ENCODE results near the gene MRPL11. TPM values are rescaled to one million over a fixed set of nuclear protein-coding genes. Genes with fewer than 3 reads are reported as not detected.
"Not testable (repeated sequence)": the region's sequence is repeated elsewhere in the genome, so short reads cannot be mapped to it uniquely, and the experiment has no call there.

MRPL11 gene
- total RNA-seq, 1 donor from 2014 or later = 62.6 TPM

DNA sequence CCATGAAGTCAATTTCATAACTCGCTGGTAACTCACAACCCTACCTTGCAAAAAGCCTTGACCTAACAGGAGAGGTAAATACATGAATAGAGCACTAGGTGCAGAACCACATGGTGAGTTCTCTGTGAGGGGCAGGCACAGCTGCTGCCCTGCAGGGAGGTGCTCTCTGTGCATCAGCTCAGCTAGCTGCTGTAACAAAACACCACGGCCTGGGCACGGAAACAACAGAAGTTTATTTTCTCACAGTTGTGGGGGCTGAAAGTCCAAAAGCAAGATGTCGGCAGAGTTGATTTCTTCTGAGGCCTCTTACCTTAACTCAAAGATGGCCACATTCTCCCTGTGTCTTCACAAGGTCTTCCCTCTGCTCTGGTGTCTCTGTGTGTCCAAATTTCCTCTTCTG is 13.0 kb upstream of the MRPL11 start:
- TF ChIP-seq, protein P1, sequence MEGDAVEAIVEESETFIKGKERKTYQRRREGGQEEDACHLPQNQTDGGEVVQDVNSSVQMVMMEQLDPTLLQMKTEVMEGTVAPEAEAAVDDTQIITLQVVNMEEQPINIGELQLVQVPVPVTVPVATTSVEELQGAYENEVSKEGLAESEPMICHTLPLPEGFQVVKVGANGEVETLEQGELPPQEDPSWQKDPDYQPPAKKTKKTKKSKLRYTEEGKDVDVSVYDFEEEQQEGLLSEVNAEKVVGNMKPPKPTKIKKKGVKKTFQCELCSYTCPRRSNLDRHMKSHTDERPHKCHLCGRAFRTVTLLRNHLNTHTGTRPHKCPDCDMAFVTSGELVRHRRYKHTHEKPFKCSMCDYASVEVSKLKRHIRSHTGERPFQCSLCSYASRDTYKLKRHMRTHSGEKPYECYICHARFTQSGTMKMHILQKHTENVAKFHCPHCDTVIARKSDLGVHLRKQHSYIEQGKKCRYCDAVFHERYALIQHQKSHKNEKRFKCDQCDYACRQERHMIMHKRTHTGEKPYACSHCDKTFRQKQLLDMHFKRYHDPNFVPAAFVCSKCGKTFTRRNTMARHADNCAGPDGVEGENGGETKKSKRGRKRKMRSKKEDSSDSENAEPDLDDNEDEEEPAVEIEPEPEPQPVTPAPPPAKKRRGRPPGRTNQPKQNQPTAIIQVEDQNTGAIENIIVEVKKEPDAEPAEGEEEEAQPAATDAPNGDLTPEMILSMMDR (IDR thresholded peaks at IDR 0.05) = no peak
- Mint-ChIP-seq H3K27me3 (peaks cover 11% of the 10 kb centered on the region), H3K4me1 (peaks cover 10% of the 10 kb centered on the region), H3K27ac (no peak overlapping the region), H3K36me3 (ENCODE audit: low read depth) (no peaks in the 10 kb centered on the region), H3K9me3 (no peaks in the 10 kb centered on the region), H3K4me3 (no peak overlapping the region)
- intact Hi-C loops (cut with micrococcal nuclease) = no loop called here
- POLR2A ChIA-PET = no interaction called here
- DNase-seq (no peak), ATAC-seq (ENCODE audit: low read depth) (no peak)
- CTCF ChIA-PET = no interaction called here

- TF ChIP-seq, protein P1 (IDR thresholded peaks at IDR 0.05) = no peak
- Mint-ChIP-seq H3K36me3 (ENCODE audit: low read depth) (no peaks in the 10 kb centered on the region), H3K4me1 (peaks cover 6% of the 10 kb centered on the region), H3K4me3 (no peak overlapping the region), H3K27me3 (peaks cover 11% of the 10 kb centered on the region), H3K9me3 (no peaks in the 10 kb centered on the region), H3K27ac (no peak overlapping the region)
- intact Hi-C loops (cut with micrococcal nuclease) = no loop called here
- ATAC-seq (ENCODE audit: low read depth) (no peak), DNase-seq (no peak)
- CTCF ChIA-PET = interaction anchor here (0.7 kb wide), 1 partner anchor 1638 kb away, joined by 3 read pairs; no protein-coding TSS in a partner anchor
- POLR2A ChIA-PET = no interaction called here
Measured at GRCh38 chr11:66450560-66450959, 11.9 kb upstream of the MRPL11 start.

DNA sequence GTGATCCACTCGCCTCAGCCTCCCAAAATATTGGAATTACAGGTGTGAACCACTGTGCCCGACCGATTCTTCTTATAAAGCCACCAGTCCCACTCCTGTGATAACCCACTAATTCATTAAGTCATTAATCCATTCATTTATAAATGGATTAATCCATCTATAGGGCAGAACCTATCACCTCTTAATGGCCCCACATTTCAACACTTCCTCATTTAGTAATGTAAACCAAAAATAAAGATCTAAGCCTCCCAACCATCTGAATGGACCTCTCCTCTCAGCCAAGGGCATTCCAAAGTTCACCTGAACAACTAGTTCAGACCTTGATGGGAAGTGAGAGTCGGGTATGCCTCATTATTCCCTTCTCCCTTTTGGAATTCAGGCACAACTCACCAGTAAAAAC is 9.9 kb upstream of the MRPL11 start:
- H3K4me1 Mint-ChIP-seq = no peaks in the 10 kb centered on the region
- CTCF ChIA-PET = no interaction called here
- no peak overlapping the region for H3K4me3 Mint-ChIP-seq
- POLR2A ChIA-PET = no interaction called here
- intact Hi-C loops (cut with micrococcal nuclease) = no loop called here
- no peaks in the 10 kb centered on the region for H3K36me3 Mint-ChIP-seq (ENCODE audit: low read depth)
- TF ChIP-seq, protein P1 (IDR thresholded peaks at IDR 0.05) = no peak
- ATAC-seq (ENCODE audit: low read depth) (no peak), DNase-seq (no peak)
- H3K9me3 Mint-ChIP-seq = peaks cover 4% of the 10 kb centered on the region
- H3K27me3 Mint-ChIP-seq = peaks cover 2% of the 10 kb centered on the region
- H3K27ac Mint-ChIP-seq = no peak overlapping the region

DNA sequence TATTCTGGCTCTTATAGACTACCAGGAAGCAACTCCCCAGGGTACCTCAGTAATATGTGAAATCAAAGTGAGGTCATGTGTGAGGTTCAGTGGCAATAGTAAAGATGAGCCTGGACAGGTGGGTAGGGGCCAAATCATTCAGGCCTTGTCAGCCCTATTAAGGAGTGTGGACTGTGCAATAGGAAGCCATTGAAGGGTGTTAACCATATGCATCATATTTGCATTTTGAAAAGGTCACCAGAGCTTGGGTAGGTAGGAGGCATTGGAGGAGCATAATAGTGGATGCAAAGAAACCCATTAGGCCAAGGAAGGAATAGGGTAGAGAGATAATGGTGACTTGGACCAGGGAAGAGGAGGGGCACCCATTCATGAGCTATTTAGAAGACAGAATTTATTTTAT is 8.4 kb upstream of the MRPL11 start:
- Mint-ChIP-seq H3K27ac (no peak overlapping the region), H3K4me3 (no peak overlapping the region), H3K27me3 (peaks cover 4% of the 10 kb centered on the region), H3K9me3 (peaks cover 11% of the 10 kb centered on the region), H3K36me3 (ENCODE audit: low read depth) (no peaks in the 10 kb centered on the region), H3K4me1 (no peaks in the 10 kb centered on the region)
- ATAC-seq (ENCODE audit: low read depth) = no peak
- ChIA-PET CTCF (no interaction called here), POLR2A (interaction anchor here (0.6 kb wide), 1 partner anchor 394 kb away, joined by 5 read pairs; no protein-coding TSS in a partner anchor)
- intact Hi-C loops (cut with micrococcal nuclease) = no loop called here
- no peak for DNase-seq
- TF ChIP-seq, protein P1 (IDR thresholded peaks at IDR 0.05) = no peak

DNA sequence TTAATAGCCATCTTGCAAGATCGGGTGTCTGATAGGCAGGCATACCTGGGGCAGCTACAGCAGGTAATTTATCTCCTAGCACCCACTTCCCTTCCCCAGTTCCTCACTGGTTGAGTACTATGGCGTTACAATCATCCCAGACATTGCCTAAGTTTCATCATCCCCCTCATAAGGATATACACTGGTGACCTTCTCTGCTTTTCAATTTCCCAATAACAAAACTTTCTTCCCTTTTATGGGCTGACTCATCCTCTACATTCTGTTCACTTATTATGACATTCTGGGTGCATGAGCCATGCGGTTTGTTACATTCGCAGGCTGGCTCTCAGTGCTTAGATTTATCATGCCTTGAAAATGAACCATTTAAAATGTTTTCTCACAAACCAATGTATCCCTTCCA is 5.0 kb upstream of the MRPL11 start:
- ChIA-PET CTCF (interaction anchor here (0.9 kb wide), 1 partner anchor 13 kb away, joined by 4 read pairs; no protein-coding TSS in a partner anchor), POLR2A (no interaction called here)
- DNase-seq (no peak), ATAC-seq (ENCODE audit: low read depth) (no peak)
- TF ChIP-seq, protein P1 (IDR thresholded peaks at IDR 0.05) = no peak
- intact Hi-C loops (cut with micrococcal nuclease) = no loop called here
- Mint-ChIP-seq H3K9me3 (peaks cover 11% of the 10 kb centered on the region), H3K36me3 (ENCODE audit: low read depth) (peaks cover 4% of the 10 kb centered on the region), H3K4me3 (no peak overlapping the region), H3K27me3 (peaks cover 4% of the 10 kb centered on the region), H3K27ac (no peak overlapping the region), H3K4me1 (peaks cover 3% of the 10 kb centered on the region)

- POLR2A ChIA-PET; DNase-seq; H3K4me3 Mint-ChIP-seq; H3K27me3 Mint-ChIP-seq; intact Hi-C loops (cut with micrococcal nuclease); ATAC-seq (ENCODE audit: low read depth); H3K4me1 Mint-ChIP-seq; H3K27ac Mint-ChIP-seq: not testable (repeated sequence)
- H3K9me3 Mint-ChIP-seq = peaks cover 11% of the 10 kb centered on the region
- peaks cover 23% of the 10 kb centered on the region for H3K36me3 Mint-ChIP-seq (ENCODE audit: low read depth)
- CTCF ChIA-PET = interaction anchor here (1.3 kb wide), 1 partner anchor 28 kb away, joined by 3 read pairs; no protein-coding TSS in a partner anchor
Measured at GRCh38 chr11:66440940-66441282, 2.3 kb upstream of the MRPL11 start.

DNA sequence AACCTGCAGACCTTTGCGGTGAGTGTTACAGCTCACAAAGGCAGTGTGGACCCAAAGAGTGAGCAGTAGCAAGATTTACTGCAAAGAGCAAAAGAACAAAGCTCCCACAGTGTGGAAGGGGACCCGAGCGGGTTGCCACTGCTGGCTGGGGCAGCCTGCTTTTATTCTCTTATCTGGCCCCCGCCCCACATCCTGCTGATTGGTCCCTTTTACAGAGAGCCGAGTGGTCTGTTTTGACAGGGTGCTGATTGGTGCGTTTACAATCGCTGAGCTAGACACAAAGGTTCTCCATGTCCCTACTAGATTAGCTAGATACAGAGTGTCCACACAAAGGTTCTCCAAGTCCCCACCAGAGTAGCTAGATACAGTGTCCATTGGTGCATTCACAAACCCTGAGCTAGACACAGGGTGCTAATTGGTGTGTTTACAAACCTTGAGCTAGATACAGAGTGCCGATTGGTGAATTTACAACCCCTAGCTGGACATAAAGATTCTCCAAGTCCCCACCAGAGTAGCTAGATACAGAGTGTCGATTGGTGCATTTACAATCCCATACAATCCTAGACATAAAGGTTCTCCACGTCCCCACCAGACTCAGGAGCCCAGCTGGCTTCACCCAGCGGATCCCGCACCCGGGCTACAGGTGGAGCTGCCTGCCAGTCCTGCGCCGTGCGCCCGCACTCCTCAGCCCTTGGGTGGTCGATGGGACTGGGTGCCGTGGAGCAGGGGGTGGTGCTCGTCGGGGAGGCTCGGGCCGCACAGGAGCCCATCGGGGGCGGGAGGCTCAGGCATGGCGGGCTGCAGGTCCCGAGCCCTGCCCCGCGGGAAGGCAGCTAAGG is 1.7 kb upstream of the MRPL11 start:
- intact Hi-C loops (cut with micrococcal nuclease); POLR2A ChIA-PET: not testable (repeated sequence)

More for the DNA sequence above, 1.7 kb upstream of the MRPL11 start:
- not testable (repeated sequence) for H3K27me3 Mint-ChIP-seq; ATAC-seq (ENCODE audit: low read depth); H3K4me3 Mint-ChIP-seq; H3K27ac Mint-ChIP-seq; H3K4me1 Mint-ChIP-seq; DNase-seq
- peaks cover 11% of the 10 kb centered on the region for H3K9me3 Mint-ChIP-seq
- CTCF ChIA-PET = interaction anchor here (1.3 to 2.4 kb wide), 2 partner anchors 10 to 29 kb away, joined by 3 to 9 read pairs; no protein-coding TSS in a partner anchor
- peaks cover 29% of the 10 kb centered on the region for H3K36me3 Mint-ChIP-seq (ENCODE audit: low read depth)

Measured in activated B cell treated with CpG ODN at 0.5 μM for 24 hours (primary cell).